HG02870 (cell line): ENCODE measurements around the gene TMEM201.
"Not testable (repeated sequence)": the region's sequence is repeated elsewhere in the genome, so short reads cannot be mapped to it uniquely, and the experiment has no call there.

ENCODE experiments used
- ATAC-seq: cut with Tn5 transposase; IDR thresholded peaks from one replicate; pipeline ENCODE4 v1.9.1; 2021; ENCODE audit warnings: mild to moderate bottlenecking, moderate library complexity; ENCODE audit not compliant: unreplicated experiment

The TMEM201 gene, protein sequence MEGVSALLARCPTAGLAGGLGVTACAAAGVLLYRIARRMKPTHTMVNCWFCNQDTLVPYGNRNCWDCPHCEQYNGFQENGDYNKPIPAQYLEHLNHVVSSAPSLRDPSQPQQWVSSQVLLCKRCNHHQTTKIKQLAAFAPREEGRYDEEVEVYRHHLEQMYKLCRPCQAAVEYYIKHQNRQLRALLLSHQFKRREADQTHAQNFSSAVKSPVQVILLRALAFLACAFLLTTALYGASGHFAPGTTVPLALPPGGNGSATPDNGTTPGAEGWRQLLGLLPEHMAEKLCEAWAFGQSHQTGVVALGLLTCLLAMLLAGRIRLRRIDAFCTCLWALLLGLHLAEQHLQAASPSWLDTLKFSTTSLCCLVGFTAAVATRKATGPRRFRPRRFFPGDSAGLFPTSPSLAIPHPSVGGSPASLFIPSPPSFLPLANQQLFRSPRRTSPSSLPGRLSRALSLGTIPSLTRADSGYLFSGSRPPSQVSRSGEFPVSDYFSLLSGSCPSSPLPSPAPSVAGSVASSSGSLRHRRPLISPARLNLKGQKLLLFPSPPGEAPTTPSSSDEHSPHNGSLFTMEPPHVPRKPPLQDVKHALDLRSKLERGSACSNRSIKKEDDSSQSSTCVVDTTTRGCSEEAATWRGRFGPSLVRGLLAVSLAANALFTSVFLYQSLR

DNA sequence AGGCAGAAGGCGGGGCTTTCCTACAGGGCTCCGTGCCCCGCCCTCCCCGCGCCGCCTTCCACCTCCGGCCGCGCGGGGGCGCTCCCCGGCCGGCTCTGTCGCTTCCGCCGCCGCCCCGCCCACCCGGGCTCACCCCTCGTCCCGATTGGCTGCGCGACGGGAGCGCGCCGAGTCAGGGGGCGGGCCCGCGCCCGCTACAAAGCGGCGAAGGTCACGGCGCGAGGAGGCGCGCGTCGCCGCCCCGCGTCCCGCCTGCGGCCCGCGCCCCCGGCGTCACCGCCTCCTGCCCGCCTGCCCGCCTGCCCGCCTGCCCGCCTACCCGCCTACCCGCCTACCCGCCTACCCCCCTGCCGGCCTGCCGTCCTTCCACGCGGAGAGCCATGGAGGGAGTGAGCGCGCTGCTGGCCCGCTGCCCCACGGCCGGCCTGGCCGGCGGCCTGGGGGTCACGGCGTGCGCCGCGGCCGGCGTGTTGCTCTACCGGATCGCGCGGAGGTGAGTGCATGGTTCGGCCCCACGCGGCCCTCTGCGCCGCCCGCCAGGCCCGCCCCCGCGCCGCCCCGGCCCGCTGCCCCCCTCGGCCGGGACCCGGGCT, at the start of gene TMEM201:
TMEM201 (plus strand) TSS at position 361 of the 593 bp plus-strand sequence; CDS start at position 381, 20 bp downstream.
- ATAC-seq, result peak; percentile 57

DNA sequence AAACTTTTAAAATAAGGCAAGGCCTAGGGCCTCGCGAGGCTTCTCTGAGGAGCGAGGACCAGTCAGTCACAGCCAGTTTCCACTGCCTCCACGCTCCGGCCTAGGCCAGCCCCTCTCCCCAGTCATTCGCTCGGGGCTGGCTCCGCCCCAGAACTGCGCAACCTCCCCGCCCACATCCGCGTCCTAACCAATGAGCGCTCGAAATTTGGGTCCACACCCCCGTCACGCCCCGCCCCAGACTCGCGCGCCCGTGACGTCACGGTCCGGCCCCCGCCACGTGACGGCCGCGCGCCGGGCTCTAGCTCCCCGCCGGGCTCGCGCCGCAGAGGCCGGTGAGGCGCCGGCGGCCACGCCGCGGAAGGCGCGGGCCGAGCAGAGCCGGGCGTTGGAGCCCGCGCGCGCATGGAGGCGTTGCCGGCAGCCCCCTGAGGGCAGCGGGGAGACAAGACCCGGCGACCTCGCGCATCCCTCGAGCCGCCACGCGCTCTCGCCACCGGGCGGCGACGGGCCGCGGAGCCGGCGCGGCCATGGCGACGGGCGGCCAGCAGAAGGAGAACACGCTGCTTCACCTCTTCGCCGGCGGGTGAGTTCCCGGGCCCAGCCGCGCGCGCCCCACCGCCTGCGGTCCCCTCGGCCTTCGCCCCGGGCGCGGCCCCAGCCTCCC, 49.4 kb upstream of the TMEM201 start, which contains the start of gene SLC25A33:
SLC25A33 (plus strand) TSS at position 301 of the 664 bp plus-strand sequence; CDS start at position 528, 227 bp downstream.
- ATAC-seq, result peak; percentile 94

DNA sequence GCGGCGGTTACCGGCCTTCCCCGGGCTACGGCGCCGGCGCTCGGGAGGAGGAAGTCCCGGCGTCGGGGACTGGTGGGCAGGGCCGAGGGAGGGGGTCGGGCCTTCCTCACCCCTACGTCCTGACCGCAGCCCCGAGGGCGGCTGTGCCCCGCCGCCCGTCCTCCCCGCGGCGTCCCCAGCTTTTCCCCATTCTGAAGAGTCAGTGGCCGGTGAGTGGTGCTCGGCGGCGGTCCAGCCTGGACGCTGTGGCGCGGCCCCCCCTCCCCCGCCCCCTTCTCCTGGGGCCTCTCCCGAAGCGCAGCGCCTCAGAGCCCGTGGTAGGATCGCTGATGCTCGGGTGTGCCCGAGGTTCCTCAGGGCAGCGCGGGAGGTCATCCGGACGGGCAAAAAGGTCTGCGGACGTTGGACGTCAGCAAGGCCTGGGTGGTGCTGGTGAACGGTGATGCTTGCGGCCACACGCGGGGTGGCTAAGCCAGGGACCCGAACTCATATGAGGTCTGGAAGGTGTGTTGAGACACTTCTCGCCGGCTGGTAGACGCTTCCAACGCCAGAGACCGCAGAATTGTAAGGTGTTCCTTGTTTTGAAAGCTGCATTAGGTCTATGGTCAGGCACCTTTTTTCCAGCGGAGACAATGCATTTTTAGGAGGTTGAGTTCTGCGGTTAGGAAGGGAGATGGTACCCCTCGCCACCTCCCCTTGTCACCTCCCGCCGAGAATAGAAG, 48.7 kb upstream of the TMEM201 start:
- ATAC-seq, result peak; percentile 32

DNA sequence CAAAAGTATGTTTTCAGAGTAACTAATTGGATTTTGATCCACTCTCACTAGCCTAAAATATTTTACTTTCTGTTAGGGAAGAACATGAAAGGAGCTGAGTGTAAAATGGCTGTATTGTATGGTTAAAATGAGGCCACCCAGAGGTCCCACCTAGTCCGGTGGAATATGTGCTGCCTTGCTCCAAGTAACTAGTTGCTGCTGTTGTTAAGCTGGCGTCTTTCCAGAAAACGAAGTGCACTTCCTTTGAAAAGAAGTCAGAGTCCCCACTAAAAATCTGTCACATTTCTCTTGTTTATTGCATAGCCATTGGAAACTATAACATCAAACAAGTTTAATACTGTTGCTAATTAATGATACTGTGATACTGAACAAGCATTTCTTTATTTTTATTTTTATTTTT, 46.3 kb upstream of the TMEM201 start:
- no peak for ATAC-seq

DNA sequence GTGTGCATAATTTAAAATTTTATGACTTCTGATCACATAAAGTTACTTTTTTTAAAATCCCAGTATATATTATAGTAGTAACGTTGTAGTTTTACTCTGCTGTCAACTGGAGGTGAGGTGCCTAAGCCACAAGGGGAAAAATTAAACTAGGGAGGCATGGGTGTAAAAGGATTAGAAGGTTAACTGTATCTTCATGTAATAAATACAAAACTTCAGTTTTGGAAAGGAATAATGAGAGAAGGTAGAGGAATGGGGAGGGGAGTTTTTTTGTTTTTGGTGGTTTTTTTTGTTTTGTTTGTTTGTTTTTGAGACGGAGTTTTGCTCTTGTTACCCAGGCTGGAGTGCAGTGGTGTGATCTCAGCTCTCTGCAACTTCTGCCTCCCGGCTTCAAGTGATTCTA, 43.8 kb upstream of the TMEM201 start:
- ATAC-seq, result no peak

DNA sequence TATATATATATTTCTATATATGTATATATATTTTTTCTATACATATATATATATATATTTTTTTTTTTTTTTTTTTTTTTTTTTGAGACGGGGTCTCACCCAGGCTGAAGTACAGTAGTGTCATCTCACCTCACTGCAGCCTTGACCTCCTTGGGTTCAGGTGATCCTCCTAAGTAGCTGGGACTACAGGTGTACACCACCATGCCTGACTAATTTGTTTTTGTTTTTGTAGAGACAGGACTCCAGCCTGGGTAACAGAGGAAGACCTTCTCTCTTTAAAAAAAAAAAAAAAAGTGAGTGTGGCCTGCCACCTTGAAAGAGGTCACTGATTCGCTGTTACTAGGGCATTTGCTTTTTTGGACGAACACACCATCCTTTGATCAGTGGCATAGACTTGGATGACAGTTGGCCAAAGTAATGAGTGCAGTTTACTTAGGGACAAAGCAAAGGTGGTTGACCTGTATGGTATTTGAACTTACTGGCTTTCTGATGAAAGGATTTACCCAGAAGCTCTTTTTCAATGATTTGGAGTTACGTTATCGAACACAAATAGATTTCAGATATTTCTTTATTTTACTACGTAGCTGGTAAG, 38.7 kb upstream of the TMEM201 start:
- no peak for ATAC-seq

DNA sequence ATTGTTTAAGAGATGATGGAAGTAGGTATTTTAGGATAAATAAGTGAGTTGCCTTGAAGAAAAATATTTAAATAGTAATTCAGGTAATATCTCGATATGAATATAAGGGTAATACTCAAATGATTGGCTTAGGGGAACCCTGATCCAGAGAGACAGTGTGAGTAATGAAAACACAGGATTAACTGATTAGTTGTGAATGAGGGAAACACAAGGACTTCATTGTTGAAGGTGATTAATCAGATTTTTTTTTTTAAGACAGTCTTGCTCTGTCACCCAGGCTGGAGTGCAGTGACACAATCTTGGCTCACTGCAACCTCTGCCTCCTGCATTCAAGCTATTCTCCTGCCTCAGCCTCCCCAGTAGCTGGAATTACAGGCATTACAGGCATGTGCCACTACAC, 36.7 kb upstream of the TMEM201 start:
- no peak for ATAC-seq

DNA sequence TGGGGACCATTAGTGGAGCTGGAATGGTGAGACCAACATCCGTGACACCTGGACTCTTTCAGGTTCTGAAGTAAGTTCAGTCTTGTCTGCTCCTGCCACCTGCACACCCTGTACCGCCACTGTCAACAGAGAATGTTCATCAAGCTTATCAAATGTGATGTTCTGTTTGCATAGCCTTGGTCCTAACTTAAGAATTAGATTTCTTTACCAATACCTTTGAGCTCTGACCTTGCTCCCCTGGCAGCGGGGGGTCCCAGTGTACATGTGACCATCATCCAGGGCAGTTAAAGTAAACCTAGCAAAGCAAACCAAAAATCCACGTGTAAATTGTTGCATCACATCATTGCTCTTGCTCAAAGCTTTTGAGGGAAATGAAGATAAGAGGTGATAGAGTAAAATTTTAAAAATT, 35.0 kb upstream of the TMEM201 start:
- ATAC-seq, result no peak

DNA sequence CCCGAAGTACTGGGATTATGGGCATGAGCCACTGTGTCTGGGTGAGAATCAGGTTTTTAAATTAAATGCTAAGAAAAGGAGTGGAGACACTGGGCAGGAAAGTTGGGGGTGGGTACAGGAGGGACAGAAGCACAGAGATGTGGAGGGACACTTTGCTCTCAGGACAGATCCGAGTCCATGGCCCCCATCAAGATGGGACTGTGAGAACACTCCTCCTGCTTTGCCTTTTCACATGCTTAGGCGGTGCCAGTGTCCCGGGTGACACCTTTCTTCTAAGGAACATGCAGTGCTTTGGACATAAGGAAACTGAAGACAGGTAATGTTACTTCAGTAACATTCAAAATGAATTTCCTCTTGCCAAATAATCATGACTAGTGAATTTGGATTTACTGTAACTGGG, 32.8 kb upstream of the TMEM201 start:
- ATAC-seq, result no peak

DNA sequence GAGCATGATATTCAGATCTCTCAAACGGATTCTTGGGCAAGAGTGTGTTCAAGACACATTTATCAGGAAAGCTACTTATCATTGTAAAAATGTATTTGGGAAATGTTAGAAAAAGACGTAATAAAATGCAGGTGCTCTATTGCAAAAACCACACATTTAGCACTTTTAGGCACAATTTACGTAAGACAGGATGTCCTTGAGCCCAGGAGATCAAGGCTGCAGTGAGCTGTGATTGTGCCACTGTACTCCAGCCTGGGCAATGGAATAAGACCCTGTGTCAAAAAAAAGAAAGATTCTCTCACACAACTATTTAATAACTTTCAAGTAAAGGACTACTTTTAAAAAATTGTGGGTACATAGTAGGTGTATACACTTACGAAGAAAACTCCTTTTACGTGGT, 31.1 kb upstream of the TMEM201 start:
- ATAC-seq, result no peak

DNA sequence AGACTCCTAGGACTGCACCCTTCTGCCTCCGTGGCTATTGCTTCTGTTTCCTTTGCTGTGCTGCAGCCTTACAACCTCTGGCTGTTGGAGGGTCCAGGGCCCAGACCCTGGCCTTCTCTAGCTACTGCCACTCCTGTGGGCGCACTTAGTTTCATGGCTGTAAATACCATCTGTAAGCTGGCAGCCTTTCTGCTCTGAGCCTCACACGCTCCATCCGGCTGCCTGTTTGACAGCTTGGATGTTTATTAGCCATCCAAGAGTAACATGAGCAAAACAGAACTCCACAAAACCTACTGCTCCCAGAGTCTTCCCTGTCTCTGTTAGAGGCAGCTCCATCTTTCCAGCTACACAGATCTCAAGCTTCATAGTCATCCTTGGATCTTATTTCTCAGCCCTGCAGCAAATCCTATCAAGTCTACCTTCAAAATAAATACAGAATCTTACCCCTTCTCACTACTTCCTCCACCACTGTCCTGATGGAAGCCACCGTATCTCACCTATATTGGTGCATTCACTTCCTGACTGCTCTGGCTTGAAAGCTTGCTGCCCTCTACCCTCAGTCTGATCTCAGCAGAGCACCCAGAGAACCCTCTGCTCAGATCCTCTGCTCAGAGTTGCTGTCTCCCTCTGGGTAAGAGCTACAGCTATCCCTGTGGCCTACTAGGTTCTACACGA, 30.3 kb upstream of the TMEM201 start:
- ATAC-seq, result no peak

DNA sequence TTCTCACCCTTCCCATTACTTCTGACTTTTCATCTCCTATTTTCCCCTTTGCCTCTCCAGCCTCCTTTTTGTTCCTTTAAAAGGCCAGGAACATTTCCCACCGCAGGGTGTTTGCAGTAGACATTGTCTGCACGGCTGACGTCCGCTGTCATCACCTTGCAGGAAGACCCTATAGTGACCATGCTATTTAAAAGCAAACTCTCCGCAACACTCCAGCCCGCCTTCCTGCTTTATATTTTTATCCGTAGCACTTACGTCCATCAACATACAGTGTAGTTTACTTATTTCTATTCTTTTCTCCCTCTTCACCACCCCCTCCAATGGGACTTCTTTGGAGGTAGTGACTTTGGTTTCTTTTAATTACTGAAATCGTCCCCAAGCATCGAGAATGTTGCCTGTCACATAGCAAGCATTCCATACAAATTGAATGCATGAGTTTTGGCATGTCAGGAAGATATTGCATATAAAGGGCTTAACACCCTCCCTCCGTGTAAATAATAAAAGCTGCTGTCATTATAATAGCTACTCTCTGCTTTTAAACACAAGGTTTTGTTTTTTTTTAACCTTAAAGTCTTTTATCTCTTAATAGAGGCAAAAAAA, 29.7 kb upstream of the TMEM201 start:
- no peak for ATAC-seq

DNA sequence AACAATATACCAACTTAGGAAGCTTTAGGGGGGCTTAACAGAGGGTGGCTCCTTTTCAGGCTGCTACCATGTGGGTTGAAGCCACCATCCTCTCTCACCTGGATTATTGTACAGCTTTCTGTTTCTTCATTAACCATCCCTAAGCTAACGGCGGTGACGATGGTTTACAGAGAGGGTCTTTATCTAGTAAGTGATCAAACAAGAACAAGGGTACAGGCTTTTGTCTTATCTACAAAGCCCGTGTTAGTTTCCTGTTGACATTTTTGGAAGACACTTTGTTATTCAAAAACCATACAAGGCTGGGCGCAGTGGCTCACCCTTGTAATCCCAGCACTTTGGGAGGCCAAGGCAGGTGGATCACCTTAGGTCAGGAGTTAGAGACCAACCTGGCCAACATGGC, 29.0 kb upstream of the TMEM201 start:
- ATAC-seq, result no peak

DNA sequence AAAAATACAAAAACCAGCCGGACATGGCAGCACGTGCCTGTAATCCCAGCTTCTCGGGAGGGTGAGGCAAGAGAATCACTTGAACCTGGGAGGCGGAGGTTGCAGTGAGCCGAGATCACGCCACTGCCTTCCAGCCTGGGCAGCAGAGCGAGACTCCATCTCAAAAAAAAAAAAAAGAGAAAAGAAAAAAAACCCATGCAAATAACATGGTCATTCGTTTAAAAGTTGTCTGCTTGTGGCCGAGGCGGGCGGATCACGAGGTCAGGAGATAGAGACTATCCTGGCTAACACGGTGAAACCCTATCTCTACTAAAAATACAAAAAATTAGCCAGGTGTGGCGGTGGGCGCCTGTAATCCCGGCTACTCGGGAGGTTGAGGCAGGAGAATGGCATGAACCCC, 28.6 kb upstream of the TMEM201 start:
- not testable (repeated sequence) for ATAC-seq

DNA sequence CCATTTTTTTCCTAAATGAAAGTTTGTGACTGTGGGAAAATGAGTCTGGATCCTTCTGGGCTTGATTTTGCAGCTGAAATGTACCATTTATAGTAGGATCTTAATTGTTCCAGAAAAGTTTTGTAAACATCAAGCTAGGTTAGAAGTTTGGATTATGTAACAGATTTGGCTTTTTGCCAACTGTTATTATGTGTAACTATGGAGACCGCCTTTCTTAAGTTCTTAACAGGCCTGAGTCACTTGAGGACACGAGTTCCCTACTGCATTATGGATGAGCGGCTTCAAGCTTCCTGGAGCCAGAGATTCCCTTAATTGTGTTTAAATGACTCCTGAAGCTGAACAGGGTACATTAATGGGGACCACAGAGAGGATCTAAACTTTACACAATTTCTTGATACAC, 27.3 kb upstream of the TMEM201 start:
- ATAC-seq, result no peak

DNA sequence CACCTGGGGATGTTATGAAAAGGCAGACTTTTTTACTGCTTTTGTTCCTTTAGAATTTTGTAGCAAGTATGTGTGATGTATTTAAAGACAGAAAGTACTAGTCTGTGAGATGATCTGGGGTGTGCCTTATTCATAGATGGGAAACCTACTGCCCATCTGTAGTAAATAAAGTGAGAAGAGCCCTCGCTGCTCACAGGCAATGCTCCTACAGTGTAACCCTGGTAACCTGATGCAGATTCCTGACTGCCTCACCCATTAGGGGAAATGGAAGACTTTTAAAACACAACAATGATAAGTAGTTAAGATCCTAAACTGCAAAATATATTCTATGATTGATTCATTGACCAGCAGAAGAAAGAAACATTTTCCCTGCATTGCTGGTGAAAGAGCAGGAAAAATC, 19.4 kb upstream of the TMEM201 start:
- ATAC-seq, result no peak

DNA sequence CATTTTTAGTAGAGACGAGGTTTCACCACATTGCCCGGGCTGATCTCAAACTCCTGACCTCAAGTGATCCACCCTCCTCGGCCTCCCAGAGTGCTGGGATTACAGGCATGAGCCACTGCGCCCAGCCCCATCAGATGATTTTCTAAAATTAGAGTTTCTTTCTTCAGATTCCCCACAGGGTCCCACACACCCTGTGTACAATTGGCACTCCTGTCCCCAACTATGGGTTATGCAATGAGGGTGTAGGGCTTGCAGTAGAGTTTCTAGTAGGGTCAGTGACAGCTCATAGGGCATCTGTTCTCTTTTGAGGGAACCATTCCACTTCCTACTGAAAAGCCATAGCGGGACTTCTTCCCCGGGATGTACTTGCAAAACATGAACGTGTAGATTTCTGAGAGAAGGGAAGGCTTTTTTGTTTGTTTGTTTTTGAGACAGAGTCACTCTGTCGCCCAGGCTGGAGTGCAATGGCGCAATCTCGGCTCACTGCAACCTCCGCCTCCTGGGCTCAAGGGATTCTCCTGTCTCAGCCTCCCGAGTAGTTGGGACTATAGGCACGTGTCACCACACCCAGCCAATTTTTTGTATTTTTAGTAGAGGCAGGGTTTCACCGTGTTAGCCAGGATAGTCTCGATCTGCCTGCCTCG, 17.7 kb upstream of the TMEM201 start:
- not testable (repeated sequence) for ATAC-seq

DNA sequence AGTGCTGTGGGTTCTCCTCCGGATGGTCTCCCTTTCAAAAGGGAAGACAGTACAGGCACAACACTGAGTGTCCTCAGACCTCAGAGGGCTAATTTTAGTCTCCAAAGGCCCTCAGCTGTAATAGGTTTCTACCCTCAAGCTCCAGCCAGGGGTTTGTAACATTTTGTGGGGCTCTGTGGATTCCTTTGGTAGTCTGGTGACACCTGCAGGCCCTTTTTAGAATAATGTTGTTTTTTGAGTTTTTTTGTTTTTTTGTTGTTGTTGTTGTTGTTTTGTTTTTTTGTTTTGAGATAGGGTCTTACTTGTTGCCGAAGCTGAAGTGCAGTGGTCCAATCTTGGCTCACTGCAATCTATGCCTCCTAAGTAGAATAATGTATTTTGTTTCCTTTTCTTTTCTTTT, 15.0 kb upstream of the TMEM201 start:
- ATAC-seq, result no peak

DNA sequence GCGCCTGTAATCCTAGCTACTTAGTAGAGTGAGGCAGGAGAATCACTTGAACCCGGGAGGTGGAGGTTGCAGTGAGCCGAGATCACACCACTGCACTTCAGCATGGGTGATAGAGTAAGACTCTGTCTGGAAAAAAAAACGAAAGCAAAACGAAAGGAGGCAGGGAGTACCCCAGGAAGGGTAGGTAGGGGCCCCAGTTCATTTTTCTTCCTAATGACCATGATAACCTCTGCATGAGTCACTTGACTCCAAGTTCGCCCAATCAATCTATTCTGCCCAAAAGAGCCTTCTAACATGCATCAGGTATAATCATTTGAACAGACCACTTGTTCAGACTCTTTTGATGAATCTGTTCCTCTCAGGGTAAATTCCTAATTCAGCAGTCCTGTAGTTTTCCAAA, 13.2 kb upstream of the TMEM201 start:
- no peak for ATAC-seq
